Activated naive CD4-positive, alpha-beta T cell treated with anti-CD3 and anti-CD28 coated beads, Interleukin-2, amount 50 U/mL, for 72 hours (primary cell): ENCODE data around the gene PPA2. TPM values are rescaled to one million over a fixed set of nuclear protein-coding genes. Genes with fewer than 3 reads are reported as not detected.

Experiments
- ATAC-seq, 2 donors: fragments of 150-1000 bp; cut with Tn5 transposase; 2 replicates each; pipeline ENCODE4 v1.10.0; 2021; ENCODE audit warnings: mild to moderate bottlenecking in 2 of 2, moderate library complexity in 2 of 2
- DNase-seq, 2 donors: peaks; one replicate each; pipeline ENCODE4 v3.0.0; 2021 to 2022; ENCODE audit warnings: low spot score in 2 of 2
- H3K27ac Mint-ChIP-seq, 2 donors: one replicate each; pipeline ENCODE4 v1.8.0; 2022; ENCODE audit warnings: mild to moderate bottlenecking in 2 of 2, mixed read lengths in 2 of 2
- H3K36me3 Mint-ChIP-seq, 2 donors: one replicate each; pipeline ENCODE4 v1.8.0; 2022; ENCODE audit warnings: mixed read lengths in 2 of 2
- H3K9me3 Mint-ChIP-seq, 2 donors: one replicate each; pipeline ENCODE4 v1.8.0; 2022; ENCODE audit warnings: mixed read lengths in 2 of 2
- total RNA-seq, 2 donors: library from RNA; stranded (reverse); gene quantifications; one replicate each; pipeline ENCODE4 v1.2.3, GENCODE V29; 2022

Gene PPA2
- total RNA-seq, 2 donors from 2014 or later: 45.2 to 81.1 TPM

- Mint-ChIP-seq H3K9me3 (peaks cover 28 to 31% of the 10 kb centered on the region in 2 donors), H3K36me3 (peaks cover 38 to 41% of the 10 kb centered on the region in 2 donors), H3K27ac (no peak overlapping the region)
- DNase-seq (no peak), ATAC-seq (no peak)
Observed at GRCh38 chr4:105369988-105370387, 103.9 kb downstream of the PPA2 start.

DNA sequence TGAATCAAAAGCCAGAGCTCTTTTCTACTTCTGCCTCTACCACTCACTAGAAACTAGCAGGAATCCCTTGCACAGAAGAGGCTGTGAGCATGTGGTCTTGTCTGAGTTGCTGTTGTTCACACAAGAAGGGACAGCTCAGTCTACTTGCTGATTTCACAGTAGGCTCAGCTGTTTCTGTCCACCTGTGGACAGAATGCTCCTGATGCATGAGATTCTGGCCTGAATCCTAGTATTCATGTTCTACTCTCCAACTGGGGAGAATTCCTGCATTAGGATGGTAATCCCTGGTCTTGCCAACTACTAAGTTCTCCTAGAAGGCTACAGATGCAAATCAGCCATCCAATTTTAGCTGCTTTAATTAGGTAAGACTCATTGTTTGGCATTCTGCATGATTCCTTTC is 112.8 kb downstream of the PPA2 start:
- Mint-ChIP-seq H3K27ac (no peak overlapping the region), H3K36me3 (peaks cover 15 to 26% of the 10 kb centered on the region in 2 donors), H3K9me3 (peaks cover 9 to 12% of the 10 kb centered on the region in 2 donors)
- DNase-seq (no peak), ATAC-seq (no peak)

DNA sequence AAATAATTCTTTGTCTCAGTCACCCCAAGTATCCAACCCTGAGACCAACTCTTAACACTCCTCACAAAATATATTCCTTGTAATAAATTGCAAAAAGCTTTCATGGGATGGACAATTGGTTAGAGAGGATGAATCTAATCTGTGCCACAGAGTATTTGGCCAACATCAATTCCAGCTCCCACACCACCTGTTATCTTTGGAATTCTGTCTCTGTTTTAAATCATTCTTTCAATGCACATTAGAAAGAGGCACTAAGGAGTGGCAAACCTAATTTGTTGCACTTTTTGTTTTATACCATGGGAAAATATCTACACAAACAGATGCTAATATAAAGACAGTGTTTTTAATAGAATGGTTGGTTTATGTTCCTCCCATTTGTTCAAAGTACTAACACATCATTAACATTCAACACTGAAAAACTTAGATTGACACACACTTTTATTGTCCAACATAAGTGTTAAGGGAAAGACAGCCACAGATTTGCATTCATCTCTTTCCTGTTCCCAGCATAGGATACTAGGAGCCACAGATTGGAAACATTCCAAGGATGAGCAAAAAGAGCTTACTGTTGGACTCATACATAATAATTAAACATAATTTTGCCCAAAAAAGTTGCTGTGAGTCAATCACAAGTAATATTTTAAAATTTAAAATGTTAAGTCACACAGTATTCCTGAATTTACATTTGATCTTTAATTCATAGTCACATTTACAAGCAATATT is 116.4 kb downstream of the PPA2 start:
- no peak overlapping the region for H3K27ac Mint-ChIP-seq

DNA sequence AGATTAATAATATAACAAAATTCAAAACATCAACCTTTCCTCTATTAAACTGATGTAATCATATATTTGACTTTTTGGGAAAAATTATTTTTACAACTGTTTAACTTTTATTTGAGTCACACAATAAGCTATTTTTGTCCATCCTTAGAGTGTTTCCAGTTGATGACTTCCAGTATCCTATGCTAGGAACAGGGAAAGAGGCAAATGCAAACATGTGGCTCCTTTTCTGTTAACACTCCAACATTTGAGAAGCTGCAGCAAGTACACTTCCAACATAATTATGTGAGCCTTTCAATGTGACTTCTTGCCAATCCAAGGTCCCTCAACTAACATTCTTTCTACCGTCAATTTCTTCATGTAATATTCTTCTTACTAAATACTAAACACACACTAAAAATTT is 117.7 kb downstream of the PPA2 start:
- H3K27ac Mint-ChIP-seq: no peak overlapping the region
- ATAC-seq: no peak
- no peak for DNase-seq
- H3K36me3 Mint-ChIP-seq: peaks cover 8 to 11% of the 10 kb centered on the region in 2 donors
- peaks cover 0 to 11% of the 10 kb centered on the region in 2 donors for H3K9me3 Mint-ChIP-seq

More for the DNA sequence above, 116.4 kb downstream of the PPA2 start:
- Mint-ChIP-seq H3K36me3 (peaks cover 8 to 11% of the 10 kb centered on the region in 2 donors), H3K9me3 (peaks cover 0 to 11% of the 10 kb centered on the region in 2 donors)
- DNase-seq (no peak), ATAC-seq (no peak)

DNA sequence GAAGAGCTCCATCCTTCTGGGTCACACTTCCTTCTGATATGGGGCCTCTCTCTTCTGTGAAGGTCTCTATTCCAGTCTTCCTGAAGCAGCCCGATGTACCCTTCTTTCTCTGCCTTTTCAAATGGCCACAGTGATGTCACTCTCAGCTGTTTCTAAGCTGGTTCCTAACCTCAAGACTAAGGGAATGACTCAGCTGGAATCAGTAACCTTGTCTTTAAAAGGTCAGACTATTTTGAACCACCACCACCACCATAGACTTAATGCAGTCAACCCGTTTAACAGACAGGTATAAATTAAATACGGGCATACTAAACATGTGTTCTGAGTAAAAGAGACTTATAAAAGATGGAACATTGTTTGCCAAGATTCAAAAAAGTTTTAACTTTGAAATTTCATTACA is 121.0 kb downstream of the PPA2 start:
- DNase-seq (no peak), ATAC-seq (peak; percentile 80 to 81)
- peaks cover 0 to 5% of the 10 kb centered on the region in 2 donors for H3K36me3 Mint-ChIP-seq
- no peak overlapping the region for H3K27ac Mint-ChIP-seq
- peaks cover 0 to 7% of the 10 kb centered on the region in 2 donors for H3K9me3 Mint-ChIP-seq

- no peak for DNase-seq
- no peak overlapping the region for H3K27ac Mint-ChIP-seq
- H3K9me3 Mint-ChIP-seq: peaks cover 0 to 7% of the 10 kb centered on the region in 2 donors
- peaks cover 0 to 5% of the 10 kb centered on the region in 2 donors for H3K36me3 Mint-ChIP-seq
- no peak for ATAC-seq
Observed at GRCh38 chr4:105351861-105352260, 122.0 kb downstream of the PPA2 start.

DNA sequence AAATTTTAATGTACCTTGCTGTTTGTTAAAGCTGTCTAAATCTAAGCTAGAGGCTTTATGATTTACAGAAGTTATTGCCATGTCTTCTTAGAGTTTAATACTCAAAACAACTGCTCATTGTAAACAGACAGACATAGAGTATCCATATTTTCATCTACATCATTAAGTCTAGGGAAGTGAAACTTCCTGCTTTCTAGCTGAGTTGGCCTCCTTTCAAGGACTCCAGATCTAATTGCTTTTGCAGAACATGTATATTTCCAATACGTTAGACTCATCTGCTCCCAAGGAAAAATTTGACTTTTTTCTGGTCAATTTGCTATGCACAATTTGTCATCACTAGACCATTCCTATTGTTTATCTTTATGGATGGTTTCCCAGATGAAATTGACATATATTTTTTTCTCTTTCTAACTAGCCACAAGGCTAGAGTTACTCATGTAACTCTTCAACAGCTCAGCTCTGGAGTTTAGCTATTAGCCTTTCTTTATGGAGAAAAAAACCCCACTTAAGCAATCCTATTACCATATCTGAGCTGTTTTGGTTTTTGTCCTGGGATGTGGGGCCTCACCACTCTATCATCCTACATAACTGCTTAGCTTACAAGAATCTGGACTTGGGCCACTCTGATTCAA is 122.9 kb downstream of the PPA2 start:
- H3K9me3 Mint-ChIP-seq: peaks cover 0 to 7% of the 10 kb centered on the region in 2 donors
- H3K27ac Mint-ChIP-seq: no peak overlapping the region
- ATAC-seq: no peak
- no peak for DNase-seq
- peaks cover 0 to 5% of the 10 kb centered on the region in 2 donors for H3K36me3 Mint-ChIP-seq

GRCh38 chr4:105348719-105349118 is 125.1 kb downstream of the PPA2 start:
- Mint-ChIP-seq H3K36me3 (no peaks in the 10 kb centered on the region), H3K27ac (no peak overlapping the region), H3K9me3 (no peaks in the 10 kb centered on the region)
- DNase-seq: no peak
- no peak for ATAC-seq

- Mint-ChIP-seq H3K9me3 (no peaks in the 10 kb centered on the region), H3K36me3 (no peaks in the 10 kb centered on the region), H3K27ac (no peak overlapping the region)
- DNase-seq: no peak
- no peak for ATAC-seq
Observed at GRCh38 chr4:105346869-105347268, 127.0 kb downstream of the PPA2 start.

DNA sequence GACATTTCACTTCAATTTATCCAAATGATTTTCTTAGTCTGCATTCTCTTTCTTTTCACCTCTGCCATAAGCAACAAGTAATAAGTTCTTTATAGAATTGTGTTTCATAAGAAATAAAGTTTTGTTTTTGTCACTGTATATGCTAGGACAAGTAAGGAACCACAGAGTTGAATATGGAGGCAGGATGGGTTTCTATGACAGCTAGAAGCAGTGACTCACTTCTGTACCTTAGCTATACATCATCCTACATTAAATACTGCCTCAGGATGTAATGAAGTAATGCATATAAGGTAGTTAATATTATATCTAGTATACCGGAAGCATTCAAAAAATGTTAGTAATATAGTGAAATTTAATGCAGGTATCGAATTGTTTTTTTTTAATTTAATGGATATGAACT is 128.0 kb downstream of the PPA2 start:
- no peaks in the 10 kb centered on the region for H3K36me3 Mint-ChIP-seq
- H3K9me3 Mint-ChIP-seq: no peaks in the 10 kb centered on the region
- DNase-seq (no peak), ATAC-seq (peak in 1 of 2 donors; percentile 60)
- H3K27ac Mint-ChIP-seq: no peak overlapping the region

DNA sequence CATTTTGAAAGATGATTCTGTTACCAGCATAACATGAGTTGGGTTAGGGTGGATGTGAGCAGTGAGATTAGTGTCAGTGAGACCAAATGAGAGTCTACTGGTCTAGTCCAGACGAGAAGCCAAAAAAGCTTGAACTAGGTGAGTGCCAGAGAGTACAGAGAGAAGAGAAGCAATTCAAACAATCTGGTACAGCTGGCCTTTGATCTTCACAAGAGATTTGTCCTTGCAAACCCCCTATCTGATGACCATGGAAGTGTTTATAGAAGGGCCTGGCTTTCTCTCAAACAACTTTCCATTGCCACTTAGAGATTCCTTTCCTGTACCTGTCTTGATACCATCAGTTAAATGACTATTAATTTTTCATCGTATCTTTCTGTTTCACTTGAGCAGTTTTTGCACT is 128.5 kb downstream of the PPA2 start:
- Mint-ChIP-seq H3K27ac (no peak overlapping the region), H3K9me3 (no peaks in the 10 kb centered on the region)

DNA sequence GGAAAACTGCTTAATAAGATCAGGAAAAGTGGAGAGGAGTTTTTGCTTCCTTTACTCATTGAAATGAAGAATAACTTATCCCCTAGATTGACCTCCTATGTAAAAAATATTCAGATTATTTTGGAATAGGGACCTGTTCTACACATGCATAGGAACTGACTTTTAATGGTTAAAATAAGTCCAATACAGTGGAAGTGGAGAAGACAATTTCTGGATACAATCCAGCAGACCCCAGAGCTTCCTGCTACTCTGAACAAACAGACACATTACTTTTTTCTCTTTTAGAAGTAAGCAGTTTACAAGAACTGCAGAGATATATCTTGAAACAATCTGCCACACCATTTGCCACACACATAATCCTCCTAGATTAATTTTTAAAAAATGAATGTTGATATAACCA is 129.7 kb downstream of the PPA2 start:
- no peaks in the 10 kb centered on the region for H3K9me3 Mint-ChIP-seq
- H3K27ac Mint-ChIP-seq: no peak overlapping the region
- no peaks in the 10 kb centered on the region for H3K36me3 Mint-ChIP-seq
- ATAC-seq (no peak), DNase-seq (no peak)

More for the DNA sequence above, 128.5 kb downstream of the PPA2 start:
- H3K36me3 Mint-ChIP-seq: no peaks in the 10 kb centered on the region
- DNase-seq: no peak
- ATAC-seq: no peak

DNA sequence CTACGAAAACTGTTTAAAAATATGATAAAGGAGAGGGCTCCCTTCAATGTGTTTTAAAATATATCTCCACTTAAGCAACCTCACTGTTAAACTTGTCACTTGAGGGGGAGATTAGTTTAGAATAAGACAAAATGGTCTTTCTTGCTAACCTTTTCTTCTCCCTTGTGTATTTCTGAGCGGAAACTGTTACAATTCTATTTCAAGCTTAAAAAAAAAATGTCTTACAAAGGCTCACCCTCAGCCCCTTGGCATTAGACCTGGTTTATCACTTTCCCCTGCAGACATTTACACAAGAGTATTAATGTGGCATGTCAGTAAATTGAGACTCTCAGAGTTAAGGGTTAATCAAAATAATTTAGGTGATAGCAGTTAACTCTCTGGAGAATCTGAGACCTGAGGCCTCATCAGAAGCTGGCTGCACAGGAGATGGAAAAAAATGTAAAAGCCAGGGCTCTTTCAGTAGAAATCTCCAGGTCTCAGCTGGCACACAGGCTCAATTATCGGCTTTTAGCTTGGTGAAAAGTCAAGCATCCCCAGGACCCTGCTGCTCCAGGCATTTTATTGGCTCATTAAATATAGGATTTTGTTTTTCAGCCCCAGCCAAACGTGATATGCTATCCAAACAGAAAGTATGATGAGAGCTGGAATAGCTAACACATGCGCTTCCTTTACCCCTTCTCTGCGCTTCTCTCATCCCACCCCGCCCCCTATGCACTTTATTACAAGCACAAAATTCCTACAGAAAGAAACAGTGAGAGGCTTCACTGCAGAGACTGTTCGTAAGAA is 130.5 kb downstream of the PPA2 start:
- Mint-ChIP-seq H3K36me3 (no peaks in the 10 kb centered on the region), H3K27ac (no peak overlapping the region), H3K9me3 (no peaks in the 10 kb centered on the region)
- no peak for DNase-seq
- ATAC-seq: no peak

GRCh38 chr4:105329081-105329480 is 144.8 kb downstream of the PPA2 start:
- peaks cover 0 to 6% of the 10 kb centered on the region in 2 donors for H3K36me3 Mint-ChIP-seq
- ATAC-seq (no peak), DNase-seq (no peak)
- H3K9me3 Mint-ChIP-seq: peaks cover 0 to 5% of the 10 kb centered on the region in 2 donors
- H3K27ac Mint-ChIP-seq: no peak overlapping the region

DNA sequence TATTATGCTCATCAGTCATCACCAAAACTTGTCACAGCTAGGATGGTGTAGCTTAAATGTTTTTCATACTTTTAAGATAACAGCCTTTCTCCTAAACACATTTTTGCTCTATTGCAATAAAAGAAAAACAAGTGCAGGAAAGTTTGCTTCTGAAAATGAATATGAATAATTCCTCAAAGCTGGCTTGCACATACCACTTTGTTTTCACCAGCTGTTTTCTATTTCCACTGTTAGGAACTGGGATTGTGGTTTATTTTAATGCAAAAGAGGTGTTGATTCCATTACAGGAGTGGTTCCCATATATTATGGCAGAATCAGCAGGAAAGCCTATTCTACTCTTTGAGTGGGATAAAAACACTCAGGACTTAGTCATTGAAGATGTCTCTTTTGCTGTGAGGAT is 145.9 kb downstream of the PPA2 start:
- peaks cover 0 to 6% of the 10 kb centered on the region in 2 donors for H3K36me3 Mint-ChIP-seq
- no peak for DNase-seq
- ATAC-seq: no peak
- peaks cover 0 to 5% of the 10 kb centered on the region in 2 donors for H3K9me3 Mint-ChIP-seq
- H3K27ac Mint-ChIP-seq: no peak overlapping the region

GRCh38 chr4:105327222-105327621 is 146.6 kb downstream of the PPA2 start:
- no peak overlapping the region for H3K27ac Mint-ChIP-seq
- H3K9me3 Mint-ChIP-seq: peaks cover 0 to 5% of the 10 kb centered on the region in 2 donors
- ATAC-seq (peak; percentile 66 to 99), DNase-seq (peak in 1 of 2 donors; percentile 4)
- H3K36me3 Mint-ChIP-seq: peaks cover 0 to 6% of the 10 kb centered on the region in 2 donors
